GM12878 (cell line): ENCODE data around the gene ARMC3. TPM values are rescaled to one million over a fixed set of nuclear protein-coding genes. Genes with fewer than 3 reads are reported as not detected.

Experiments used
- ATAC-seq: fragments of 200-7000 bp; cut with Tn5 transposase; 3 replicates; pipeline ENCODE4 v1.9.1; 2020; ENCODE audit warnings: mild to moderate bottlenecking, moderate library complexity
- BruUV-seq: library from RNA; stranded (reverse); fragments of 400-500 nt; replicated peaks from 2 replicates; lab custom pipeline; 2021; lab: Mats Ljungman, UMichigan
- CTCF ChIA-PET: fragments of 300-600 bp; sonication (Branson Sonifier 250); formaldehyde crosslinking; extraction: SDS; loops from one replicate; lab custom pipeline; 2021; ENCODE audit warnings: inconsistent platforms; lab: Yijun Ruan, JAX
- POLR2A ChIA-PET: fragments of 350-600 bp; formaldehyde crosslinking; extraction: SDS; loops from one replicate; lab custom pipeline; 2021; ENCODE audit warnings: inconsistent platforms; lab: Charles Lee
- RAD21 ChIA-PET: fragments of 300-600 bp; sonication (Branson Sonifier 250); formaldehyde crosslinking; loops from one replicate; lab custom pipeline; 2023; ENCODE audit warnings: antibody characterized with exemption; ENCODE audit not compliant: unreplicated experiment; lab: Charles Lee
- SMC1A ChIA-PET: fragments of 300-600 bp; sonication (Branson Sonifier 250); formaldehyde crosslinking; loops from one replicate; lab custom pipeline; 2023; ENCODE audit not compliant: unreplicated experiment, uncharacterized antibody; lab: Charles Lee
- DNase-seq: peaks from one replicate; pipeline ENCODE4 v3.0.0-alpha.2; 2011; ENCODE audit warnings: low read depth, low spot score
- FAIRE-seq: peaks from 3 replicates; lab custom pipeline; 2011; peaks lifted over from hg19 to GRCh38; lab: Jason Lieb, UNC
- H2AFZ ChIP-seq: 2 replicates; pipeline ENCODE4 v1.6.0; 2011; ENCODE audit warnings: low read depth, low read length, control low read depth; ENCODE audit not compliant: control insufficient read depth
- H3K27ac ChIP-seq: 2 replicates; pipeline ENCODE4 v1.5.1; 2011; ENCODE audit warnings: control low read depth; ENCODE audit not compliant: control insufficient read depth, insufficient read depth
- H3K27me3 ChIP-seq, 2 experiments: replicated peaks in 1 of 2; 2 replicates each; pipeline versions ENCODE4 v1.6.0 to v1.6.1; 2011; ENCODE audit warnings: low read length in 1 of 2; ENCODE audit not compliant: control insufficient read depth in 2 of 2, insufficient read depth in 2 of 2
- H3K36me3 ChIP-seq, 2 experiments: 2 replicates each; pipeline ENCODE4 v1.5.1; 2011; ENCODE audit warnings: low read length in 1 of 2; ENCODE audit not compliant: control insufficient read depth in 2 of 2, insufficient read depth in 2 of 2
- H3K4me1 ChIP-seq: 2 replicates; pipeline ENCODE4 v1.6.1; 2011; ENCODE audit warnings: mild to moderate bottlenecking, low read length, moderate library complexity, mixed read lengths; ENCODE audit not compliant: control insufficient read depth, insufficient read depth
- H3K4me2 ChIP-seq: 2 replicates; pipeline ENCODE4 v1.6.0; 2011; ENCODE audit warnings: control low read depth; ENCODE audit not compliant: control insufficient read depth, insufficient read depth
- H3K4me3 ChIP-seq: fragments of 200-600 bp; sonication (generic); 2 replicates; pipeline ENCODE4 v1.5.1; 2016
- H3K79me2 ChIP-seq: 2 replicates; pipeline ENCODE4 v1.6.0; 2011; ENCODE audit warnings: low read length; ENCODE audit not compliant: control insufficient read depth, insufficient read depth
- H3K9ac ChIP-seq: 2 replicates; pipeline ENCODE4 v1.8.0; 2011; ENCODE audit warnings: low read length, control low read depth, mixed read lengths; ENCODE audit not compliant: control insufficient read depth, insufficient read depth
- H3K9me3 ChIP-seq: replicated peaks from 3 replicates; pipeline ENCODE4 v1.5.1; 2011; ENCODE audit warnings: mild to moderate bottlenecking, low read length; ENCODE audit not compliant: control insufficient read depth, insufficient read depth
- H4K20me1 ChIP-seq: 2 replicates; pipeline ENCODE4 v1.6.0; 2011; ENCODE audit not compliant: control insufficient read depth, insufficient read depth
- GATAD2B ChIP-seq: fragments of 450-650 bp; conservative IDR thresholded peaks from 2 replicates; pipeline ENCODE4 v1.6.1; 2017; ENCODE audit warnings: low read depth, mild to moderate bottlenecking, moderate library complexity
- HCFC1 ChIP-seq: fragments of 150-350 bp; IDR thresholded peaks from 2 replicates; pipeline ENCODE4 v1.6.1; 2014; ENCODE audit warnings: low read length
- IKZF1 ChIP-seq: fragments of 450-650 bp; conservative IDR thresholded peaks from 2 replicates; pipeline ENCODE4 v1.6.1; 2017; ENCODE audit warnings: antibody characterized with exemption, mild to moderate bottlenecking
- NFXL1 ChIP-seq: fragments of 450-650 bp; IDR thresholded peaks from 2 replicates; pipeline ENCODE4 v1.6.1; 2017; ENCODE audit warnings: antibody characterized with exemption, mild to moderate bottlenecking, borderline replicate concordance
- NR2C1 ChIP-seq: fragments of 450-650 bp; IDR thresholded peaks from 2 replicates; pipeline ENCODE4 v1.6.1; 2017; ENCODE audit warnings: antibody characterized with exemption, mild to moderate bottlenecking, moderate library complexity
- RUNX3 ChIP-seq: IDR thresholded peaks from 2 replicates; pipeline ENCODE4 v1.6.1; 2012; ENCODE audit warnings: low read length, inconsistent platforms
- SIX5 ChIP-seq: IDR thresholded peaks from 2 replicates; pipeline ENCODE4 v1.6.1; 2011; ENCODE audit warnings: mild to moderate bottlenecking, low read depth, low read length, moderate library complexity; ENCODE audit not compliant: severe bottlenecking
- TBL1XR1 ChIP-seq: IDR thresholded peaks from 2 replicates; pipeline ENCODE4 v1.6.1; 2012; ENCODE audit warnings: low read depth, low read length, improper control_type of control experiment
- WGBS: methylation state at CpG from one replicate; pipeline ENCODE4 v1.1.6; 2016; ENCODE audit warnings: low lambda C conversion rate; ENCODE audit not compliant: insufficient replicate concordance, insufficient coverage; ENCODE audit errors: missing lambda C conversion rate; 5-methylcytosine and 5-hydroxymethylcytosine counted together
- in situ Hi-C: fragments of 300-500 bp; cut with MboI; formaldehyde crosslinking; loops from 9 replicates; pipeline ENCODE4 v1.14.3; 2018; ENCODE audit warnings: mixed read lengths
- intact Hi-C: fragments of 100-400 bp; cut with micrococcal nuclease; formaldehyde crosslinking; loops from one replicate; pipeline ENCODE4 v1.14.2; 2022; ENCODE audit not compliant: unreplicated experiment
- polyA plus RNA-seq, 11 experiments: library from polyadenylated mRNA; depleted of rRNA in 4 of 11; unstranded in 6 of 11; stranded (reverse) in 5 of 11; fragments of >200 nt; fragmentation: Nextera tagmentation in 4 of 11; fragmentation: Illumina TruSeq in 1 of 11; extraction: Ambion mirVana in 4 of 11; extraction: Trizol in 1 of 11; gene quantifications; 1 replicate in 1 of 11; 2 replicates in 10 of 11; pipeline versions ENCODE4 v1.2.1 to v1.2.3, GENCODE V29; 2011 to 2016; ENCODE audit warnings: inconsistent platforms in 2 of 11, missing spikeins in 2 of 11, low read depth in 1 of 11
- total RNA-seq, 4 experiments: library from RNA; depleted of rRNA in 3 of 4; stranded (reverse); fragments of >200 nt in 3 of 4; fragmentation: Illumina TruSeq in 1 of 4; extraction: Trizol in 1 of 4; gene quantifications; 2 replicates each; pipeline versions ENCODE4 v1.2.1 to v1.2.3, GENCODE V29; 2013 to 2021
- TF ChIP-seq, protein P1 (sequence below): IDR thresholded peaks from 2 replicates; pipeline ENCODE4 v1.6.1; 2012; ENCODE audit warnings: improper control_type of control experiment, low read depth, low read length; ENCODE audit not compliant: insufficient replicate concordance
- TF ChIP-seq, protein P2 (sequence below): IDR thresholded peaks from 2 replicates; pipeline ENCODE4 v1.6.1; 2012; ENCODE audit warnings: low read depth, low read length, improper control_type of control experiment
- TF ChIP-seq, protein P3 (sequence below): IDR thresholded peaks from 2 replicates; pipeline ENCODE4 v1.6.1; 2012; ENCODE audit warnings: mild to moderate bottlenecking, low read depth, low read length
- TF ChIP-seq, protein P4 (sequence below): IDR thresholded peaks from 2 replicates; pipeline ENCODE4 v1.6.1; 2012; ENCODE audit warnings: low read length, inconsistent platforms

The ARMC3 gene
- total and polyA plus RNA-seq, 10 of the 15 experiments (the other 5 are each of a cell fraction or from before 2014, with no cell fraction given): 0.01 to 0.06 TPM; not detected in 8

DNA sequence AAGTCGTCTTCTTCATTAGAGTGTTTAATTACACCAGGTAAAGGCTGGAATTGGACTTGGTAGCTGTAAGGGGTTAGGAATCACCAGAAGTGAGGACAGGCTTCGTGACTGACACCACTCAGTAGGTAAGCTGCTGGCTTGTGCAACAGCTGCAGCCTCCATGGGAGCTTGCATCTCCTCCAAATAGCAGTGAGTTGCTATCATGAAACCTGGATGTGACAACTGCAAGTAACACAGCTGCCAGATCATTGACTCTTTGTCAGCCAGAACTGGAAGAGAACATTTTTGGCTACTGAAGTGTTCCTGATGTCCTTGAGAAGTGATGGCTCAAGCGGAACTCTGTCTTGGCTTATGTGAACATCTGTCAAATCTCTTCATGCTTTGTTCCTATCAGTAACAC lies 103.5 kb downstream of the ARMC3 start:
- DNase-seq: no peak
- no peak overlapping the region for H2AFZ ChIP-seq
- intact Hi-C loops (no loop called here), in situ Hi-C loops (no loop called here)
- no peak for FAIRE-seq
- TF ChIP-seq GATAD2B (no peak), HCFC1 (no peak), NR2C1 (no peak), SIX5 (no peak), NFXL1 (no peak), TBL1XR1 (no peak), RUNX3 (no peak), IKZF1 (no peak)
- TF ChIP-seq, protein P1, sequence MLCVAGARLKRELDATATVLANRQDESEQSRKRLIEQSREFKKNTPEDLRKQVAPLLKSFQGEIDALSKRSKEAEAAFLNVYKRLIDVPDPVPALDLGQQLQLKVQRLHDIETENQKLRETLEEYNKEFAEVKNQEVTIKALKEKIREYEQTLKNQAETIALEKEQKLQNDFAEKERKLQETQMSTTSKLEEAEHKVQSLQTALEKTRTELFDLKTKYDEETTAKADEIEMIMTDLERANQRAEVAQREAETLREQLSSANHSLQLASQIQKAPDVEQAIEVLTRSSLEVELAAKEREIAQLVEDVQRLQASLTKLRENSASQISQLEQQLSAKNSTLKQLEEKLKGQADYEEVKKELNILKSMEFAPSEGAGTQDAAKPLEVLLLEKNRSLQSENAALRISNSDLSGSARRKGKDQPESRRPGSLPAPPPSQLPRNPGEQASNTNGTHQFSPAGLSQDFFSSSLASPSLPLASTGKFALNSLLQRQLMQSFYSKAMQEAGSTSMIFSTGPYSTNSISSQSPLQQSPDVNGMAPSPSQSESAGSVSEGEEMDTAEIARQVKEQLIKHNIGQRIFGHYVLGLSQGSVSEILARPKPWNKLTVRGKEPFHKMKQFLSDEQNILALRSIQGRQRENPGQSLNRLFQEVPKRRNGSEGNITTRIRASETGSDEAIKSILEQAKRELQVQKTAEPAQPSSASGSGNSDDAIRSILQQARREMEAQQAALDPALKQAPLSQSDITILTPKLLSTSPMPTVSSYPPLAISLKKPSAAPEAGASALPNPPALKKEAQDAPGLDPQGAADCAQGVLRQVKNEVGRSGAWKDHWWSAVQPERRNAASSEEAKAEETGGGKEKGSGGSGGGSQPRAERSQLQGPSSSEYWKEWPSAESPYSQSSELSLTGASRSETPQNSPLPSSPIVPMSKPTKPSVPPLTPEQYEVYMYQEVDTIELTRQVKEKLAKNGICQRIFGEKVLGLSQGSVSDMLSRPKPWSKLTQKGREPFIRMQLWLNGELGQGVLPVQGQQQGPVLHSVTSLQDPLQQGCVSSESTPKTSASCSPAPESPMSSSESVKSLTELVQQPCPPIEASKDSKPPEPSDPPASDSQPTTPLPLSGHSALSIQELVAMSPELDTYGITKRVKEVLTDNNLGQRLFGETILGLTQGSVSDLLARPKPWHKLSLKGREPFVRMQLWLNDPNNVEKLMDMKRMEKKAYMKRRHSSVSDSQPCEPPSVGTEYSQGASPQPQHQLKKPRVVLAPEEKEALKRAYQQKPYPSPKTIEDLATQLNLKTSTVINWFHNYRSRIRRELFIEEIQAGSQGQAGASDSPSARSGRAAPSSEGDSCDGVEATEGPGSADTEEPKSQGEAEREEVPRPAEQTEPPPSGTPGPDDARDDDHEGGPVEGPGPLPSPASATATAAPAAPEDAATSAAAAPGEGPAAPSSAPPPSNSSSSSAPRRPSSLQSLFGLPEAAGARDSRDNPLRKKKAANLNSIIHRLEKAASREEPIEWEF: no peak
- TF ChIP-seq, protein P2, sequence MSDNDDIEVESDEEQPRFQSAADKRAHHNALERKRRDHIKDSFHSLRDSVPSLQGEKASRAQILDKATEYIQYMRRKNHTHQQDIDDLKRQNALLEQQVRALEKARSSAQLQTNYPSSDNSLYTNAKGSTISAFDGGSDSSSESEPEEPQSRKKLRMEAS: no peak
- TF ChIP-seq, protein P3, sequence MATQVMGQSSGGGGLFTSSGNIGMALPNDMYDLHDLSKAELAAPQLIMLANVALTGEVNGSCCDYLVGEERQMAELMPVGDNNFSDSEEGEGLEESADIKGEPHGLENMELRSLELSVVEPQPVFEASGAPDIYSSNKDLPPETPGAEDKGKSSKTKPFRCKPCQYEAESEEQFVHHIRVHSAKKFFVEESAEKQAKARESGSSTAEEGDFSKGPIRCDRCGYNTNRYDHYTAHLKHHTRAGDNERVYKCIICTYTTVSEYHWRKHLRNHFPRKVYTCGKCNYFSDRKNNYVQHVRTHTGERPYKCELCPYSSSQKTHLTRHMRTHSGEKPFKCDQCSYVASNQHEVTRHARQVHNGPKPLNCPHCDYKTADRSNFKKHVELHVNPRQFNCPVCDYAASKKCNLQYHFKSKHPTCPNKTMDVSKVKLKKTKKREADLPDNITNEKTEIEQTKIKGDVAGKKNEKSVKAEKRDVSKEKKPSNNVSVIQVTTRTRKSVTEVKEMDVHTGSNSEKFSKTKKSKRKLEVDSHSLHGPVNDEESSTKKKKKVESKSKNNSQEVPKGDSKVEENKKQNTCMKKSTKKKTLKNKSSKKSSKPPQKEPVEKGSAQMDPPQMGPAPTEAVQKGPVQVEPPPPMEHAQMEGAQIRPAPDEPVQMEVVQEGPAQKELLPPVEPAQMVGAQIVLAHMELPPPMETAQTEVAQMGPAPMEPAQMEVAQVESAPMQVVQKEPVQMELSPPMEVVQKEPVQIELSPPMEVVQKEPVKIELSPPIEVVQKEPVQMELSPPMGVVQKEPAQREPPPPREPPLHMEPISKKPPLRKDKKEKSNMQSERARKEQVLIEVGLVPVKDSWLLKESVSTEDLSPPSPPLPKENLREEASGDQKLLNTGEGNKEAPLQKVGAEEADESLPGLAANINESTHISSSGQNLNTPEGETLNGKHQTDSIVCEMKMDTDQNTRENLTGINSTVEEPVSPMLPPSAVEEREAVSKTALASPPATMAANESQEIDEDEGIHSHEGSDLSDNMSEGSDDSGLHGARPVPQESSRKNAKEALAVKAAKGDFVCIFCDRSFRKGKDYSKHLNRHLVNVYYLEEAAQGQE: no peak
- TF ChIP-seq, protein P4, sequence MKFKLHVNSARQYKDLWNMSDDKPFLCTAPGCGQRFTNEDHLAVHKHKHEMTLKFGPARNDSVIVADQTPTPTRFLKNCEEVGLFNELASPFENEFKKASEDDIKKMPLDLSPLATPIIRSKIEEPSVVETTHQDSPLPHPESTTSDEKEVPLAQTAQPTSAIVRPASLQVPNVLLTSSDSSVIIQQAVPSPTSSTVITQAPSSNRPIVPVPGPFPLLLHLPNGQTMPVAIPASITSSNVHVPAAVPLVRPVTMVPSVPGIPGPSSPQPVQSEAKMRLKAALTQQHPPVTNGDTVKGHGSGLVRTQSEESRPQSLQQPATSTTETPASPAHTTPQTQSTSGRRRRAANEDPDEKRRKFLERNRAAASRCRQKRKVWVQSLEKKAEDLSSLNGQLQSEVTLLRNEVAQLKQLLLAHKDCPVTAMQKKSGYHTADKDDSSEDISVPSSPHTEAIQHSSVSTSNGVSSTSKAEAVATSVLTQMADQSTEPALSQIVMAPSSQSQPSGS: no peak
- no peaks in the 10 kb centered on the region for H3K4me1 ChIP-seq
- H3K79me2 ChIP-seq: no peaks in the 10 kb centered on the region
- ChIA-PET POLR2A (no interaction called here), RAD21 (no interaction called here), CTCF (no interaction called here), SMC1A (no interaction called here)
- H3K9me3 ChIP-seq: no peaks in the 10 kb centered on the region
- BruUV-seq: no TSS peak
- 39% methylated on average over 3 of the region's 3 CpGs for WGBS
- no peaks in the 10 kb centered on the region for H3K27me3 ChIP-seq
- no peaks in the 10 kb centered on the region for H3K36me3 ChIP-seq
- ATAC-seq: no peak
- no peaks in the 10 kb centered on the region for H4K20me1 ChIP-seq
- H3K4me2 ChIP-seq: no peak overlapping the region
- no peak overlapping the region for H3K4me3 ChIP-seq
- no peak overlapping the region for H3K9ac ChIP-seq
- H3K27ac ChIP-seq: no peak overlapping the region
